Right lung (tissue), 5 donors: ENCODE data around the gene DYTN. TPM values are rescaled to one million over a fixed set of nuclear protein-coding genes. Genes with fewer than 3 reads are reported as not detected.

Source experiments
- DNase-seq, 2 donors: peaks; one replicate each; pipeline ENCODE4 v3.0.0-alpha.2; 2013
- polyA plus RNA-seq, 5 donors: library from polyadenylated mRNA; unstranded; fragments of 120-200 nt; gene quantifications; one replicate each; pipeline versions ENCODE4 v1.2.1 to v1.2.3, GENCODE V29; 2013; ENCODE audit warnings: inconsistent platforms in 1 of 5, low replicate concordance in 1 of 5; ENCODE audit not compliant: insufficient read length in 5 of 5, insufficient read depth in 1 of 5

The DYTN gene
- polyA plus RNA-seq, 5 donors = not detected

GRCh38 chr2:206615417-206616089 is 102.6 kb downstream of the DYTN start:
- DNase-seq = no peak

GRCh38 chr2:206614811-206615210 is 103.4 kb downstream of the DYTN start:
- no peak for DNase-seq

DNA sequence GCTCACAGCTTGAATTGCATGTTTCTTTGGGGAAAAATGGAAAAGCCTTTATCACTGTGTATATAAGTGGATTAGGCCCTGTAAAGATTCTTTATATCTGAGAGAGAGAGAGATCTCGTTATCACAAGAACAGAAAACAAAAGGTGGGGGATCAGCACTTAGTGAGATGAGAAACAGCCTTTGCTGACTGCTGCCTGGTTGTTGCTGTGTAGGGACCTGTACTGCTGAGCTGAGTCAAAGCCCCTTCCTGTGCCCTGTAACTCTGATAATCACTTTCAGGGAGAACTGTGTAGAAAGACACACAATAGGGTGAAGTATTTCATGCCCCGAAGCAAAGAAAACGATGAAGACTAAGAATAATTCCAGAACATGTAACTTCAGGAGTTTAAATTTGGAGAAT is 106.5 kb downstream of the DYTN start:
- no peak for DNase-seq

DNA sequence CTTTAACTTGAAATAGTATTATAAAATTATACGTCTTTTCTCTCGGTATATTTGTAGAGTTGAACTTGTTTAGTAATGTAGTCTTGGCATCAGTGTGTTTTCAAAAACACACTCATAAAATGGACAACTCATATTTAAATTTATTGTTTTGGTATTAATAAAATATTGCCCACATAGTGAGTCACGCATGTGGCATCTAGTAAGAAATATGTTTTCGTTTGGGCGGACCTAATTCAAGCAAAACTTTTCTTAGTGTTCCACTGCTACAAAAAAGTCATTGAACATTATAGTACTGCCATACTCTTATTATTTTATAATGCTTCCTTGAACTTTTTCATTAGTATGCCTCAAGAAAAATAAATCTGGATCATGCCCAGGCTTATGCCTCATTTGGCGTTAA is 107.0 kb downstream of the DYTN start:
- DNase-seq = no peak

DNA sequence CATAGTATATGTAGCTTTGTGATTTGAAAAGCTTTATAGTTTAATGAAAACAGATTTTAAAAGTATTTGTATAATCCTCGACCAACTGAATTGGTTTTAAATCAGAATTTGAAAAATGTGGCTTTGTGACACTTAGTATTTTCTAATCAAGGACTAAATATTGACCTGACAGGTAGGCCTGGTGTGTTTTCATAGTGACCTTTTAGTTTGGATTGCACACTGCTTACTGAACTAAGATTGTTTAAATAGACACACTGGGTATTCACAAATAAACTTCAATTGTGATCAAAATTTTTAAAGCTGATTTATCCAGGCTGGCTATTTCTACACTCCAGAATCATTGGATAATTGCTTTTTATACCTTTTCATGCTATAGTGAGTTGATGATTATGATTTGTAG is 107.7 kb downstream of the DYTN start:
- DNase-seq = no peak

DNA sequence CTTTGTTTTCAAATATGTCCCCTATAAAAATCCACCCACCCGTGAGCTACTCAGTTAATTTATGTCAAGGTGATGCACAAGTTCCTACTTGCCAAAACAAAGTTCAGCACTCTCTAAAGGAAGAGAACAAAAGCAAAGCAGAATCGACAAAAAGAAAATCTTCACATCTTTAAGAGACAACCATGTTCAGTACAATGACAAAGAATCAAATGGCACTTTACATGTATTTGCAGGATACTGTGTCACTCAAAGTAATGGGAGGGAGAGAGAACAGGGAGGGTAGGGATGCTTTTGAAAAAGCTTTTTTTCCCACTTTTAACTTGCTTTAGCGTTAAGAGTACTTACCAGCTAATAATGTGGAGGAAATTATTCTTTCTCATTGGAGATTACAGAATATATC is 115.0 kb downstream of the DYTN start:
- DNase-seq = no peak

Other genes starting within 250 kb of the DYTN start
- gene FAM237A, start 75.9 kb downstream of the DYTN start, polyA plus RNA-seq = not detected
- gene MDH1B, start 46.9 kb upstream of the DYTN start, polyA plus RNA-seq = 1 to 10 TPM; 3.8 to 7.7 (median 6.2) TPM
- 10 to 100 TPM; 29.7 to 44.3 (median 37.3) TPM for gene FASTKD2, start 47.2 kb upstream of the DYTN start, polyA plus RNA-seq
- under 1 TPM; 0.31 to 0.57 (median 0.40) TPM for gene CPO, start 221.1 kb upstream of the DYTN start, polyA plus RNA-seq